ENCODE results near the gene SNRNP200. TPM values are rescaled to one million over a fixed set of nuclear protein-coding genes. Genes with fewer than 3 reads are reported as not detected.

The SNRNP200 gene
- total and polyA plus RNA-seq, 2 donors from 2014 or later: 46.7 to 118 TPM

DNA sequence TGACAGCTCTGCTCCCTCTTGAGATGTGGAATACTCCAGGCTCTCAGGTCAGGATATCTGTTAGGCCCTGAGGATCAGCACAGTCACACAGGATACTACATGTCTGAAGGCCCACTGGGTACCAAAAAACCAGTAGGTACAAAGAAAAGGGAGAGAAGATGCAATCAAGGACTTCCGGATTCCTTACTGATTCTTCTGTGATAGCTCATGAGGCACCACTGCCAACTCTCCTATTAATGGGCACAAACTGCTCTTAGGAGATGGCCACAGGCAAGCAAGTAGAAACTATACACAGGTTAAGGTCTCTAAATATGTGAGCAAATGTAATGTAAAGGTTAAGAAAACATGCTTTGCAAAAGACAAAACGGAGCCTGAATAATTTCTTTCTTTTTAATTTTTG, 43.0 kb downstream of the SNRNP200 start:
- Histone ChIP-seq H3K9ac (ENCODE audit: low read length in 3 of 3) (no peak overlapping the region), H3K36me3 (ENCODE audit: control insufficient read depth in 2 of 3, insufficient read depth in 3 of 3, low read length in 3 of 3) (peaks cover 0 to 7% (median 4%) of the 10 kb centered on the region in 3 donors), H3K9me3 (ENCODE audit: control insufficient read depth in 2 of 3, insufficient read depth in 1 of 3, low read length in 3 of 3) (no peaks in the 10 kb centered on the region), H3K27ac (ENCODE audit: low read depth in 2 of 2, low read length in 2 of 2) (peak overlapping the region in 1 of 2 donors; percentile 23), H3K4me3 (ENCODE audit: low read length in 3 of 3) (no peak overlapping the region), H3K27me3 (ENCODE audit: control insufficient read depth, insufficient read depth, low read length) (no peaks in the 10 kb centered on the region), H3K4me1 (ENCODE audit: control insufficient read depth in 2 of 3, insufficient read depth in 2 of 3, low read depth in 1 of 3, low read length in 3 of 3) (peaks cover 8 to 64% (median 62%) of the 10 kb centered on the region in 3 donors)
- FAIRE-seq: no peak
- TF ChIP-seq, protein P1, sequence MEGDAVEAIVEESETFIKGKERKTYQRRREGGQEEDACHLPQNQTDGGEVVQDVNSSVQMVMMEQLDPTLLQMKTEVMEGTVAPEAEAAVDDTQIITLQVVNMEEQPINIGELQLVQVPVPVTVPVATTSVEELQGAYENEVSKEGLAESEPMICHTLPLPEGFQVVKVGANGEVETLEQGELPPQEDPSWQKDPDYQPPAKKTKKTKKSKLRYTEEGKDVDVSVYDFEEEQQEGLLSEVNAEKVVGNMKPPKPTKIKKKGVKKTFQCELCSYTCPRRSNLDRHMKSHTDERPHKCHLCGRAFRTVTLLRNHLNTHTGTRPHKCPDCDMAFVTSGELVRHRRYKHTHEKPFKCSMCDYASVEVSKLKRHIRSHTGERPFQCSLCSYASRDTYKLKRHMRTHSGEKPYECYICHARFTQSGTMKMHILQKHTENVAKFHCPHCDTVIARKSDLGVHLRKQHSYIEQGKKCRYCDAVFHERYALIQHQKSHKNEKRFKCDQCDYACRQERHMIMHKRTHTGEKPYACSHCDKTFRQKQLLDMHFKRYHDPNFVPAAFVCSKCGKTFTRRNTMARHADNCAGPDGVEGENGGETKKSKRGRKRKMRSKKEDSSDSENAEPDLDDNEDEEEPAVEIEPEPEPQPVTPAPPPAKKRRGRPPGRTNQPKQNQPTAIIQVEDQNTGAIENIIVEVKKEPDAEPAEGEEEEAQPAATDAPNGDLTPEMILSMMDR (IDR thresholded peaks at IDR 0.05; ENCODE audit: borderline replicate concordance, extremely low read depth, insufficient read depth): no peak
- DNase-seq: no peak
- intact Hi-C loops (cut with DNase I): no loop called here

DNA sequence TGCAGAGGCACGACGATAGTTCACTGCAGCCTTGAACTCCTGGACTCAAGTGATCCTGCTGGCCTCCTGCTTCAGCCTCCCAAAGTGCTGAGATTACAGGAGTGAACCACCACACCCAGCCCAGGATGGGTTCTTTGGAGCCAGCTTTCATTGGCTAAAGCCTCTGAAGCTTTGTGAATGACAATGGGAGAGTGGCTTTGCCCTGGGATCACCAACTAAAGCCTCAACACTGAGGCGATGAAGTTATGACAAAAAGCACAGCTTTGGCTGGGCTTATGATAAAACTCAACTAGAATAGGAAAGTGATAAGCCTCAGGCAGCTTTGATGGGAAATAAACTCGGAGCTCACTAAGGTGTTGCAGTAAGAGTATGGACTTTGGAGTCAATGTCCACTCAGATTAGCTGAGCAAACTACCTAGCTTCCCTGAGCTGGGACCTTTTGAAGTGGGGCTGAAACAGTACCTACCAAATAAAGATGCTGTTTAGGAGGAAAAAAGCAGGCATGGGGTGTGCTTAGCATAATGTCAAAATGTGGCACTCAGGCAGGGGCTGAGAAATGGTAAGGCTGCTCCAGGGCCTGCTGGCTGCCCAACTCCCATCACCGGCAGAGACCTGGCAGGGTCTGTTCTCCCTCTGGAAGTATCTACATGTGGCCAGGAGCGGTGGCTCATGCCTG, 43.9 kb downstream of the SNRNP200 start:
- H3K9me3 ChIP-seq (ENCODE audit: control insufficient read depth in 2 of 3, insufficient read depth in 1 of 3, low read length in 3 of 3): no peaks in the 10 kb centered on the region
- H3K27ac ChIP-seq (ENCODE audit: low read depth in 2 of 2, low read length in 2 of 2): peak overlapping the region; percentile 90 to 93
- intact Hi-C loops (cut with DNase I): no loop called here
- peaks cover 8 to 59% (median 58%) of the 10 kb centered on the region in 3 donors for H3K4me1 ChIP-seq (ENCODE audit: control insufficient read depth in 2 of 3, insufficient read depth in 2 of 3, low read depth in 1 of 3, low read length in 3 of 3)
- peak in 1 of 5 donors; percentile 41 for DNase-seq
- TF ChIP-seq, protein P1 (IDR thresholded peaks at IDR 0.05; ENCODE audit: borderline replicate concordance, extremely low read depth, insufficient read depth): no peak
- no peak for FAIRE-seq
- H3K9ac ChIP-seq (ENCODE audit: low read length in 3 of 3): peak overlapping the region in 2 of 3 donors; percentile 38 to 70
- peaks cover 0 to 7% (median 4%) of the 10 kb centered on the region in 3 donors for H3K36me3 ChIP-seq (ENCODE audit: control insufficient read depth in 2 of 3, insufficient read depth in 3 of 3, low read length in 3 of 3)
- H3K4me3 ChIP-seq (ENCODE audit: low read length in 3 of 3): no peak overlapping the region
- H3K27me3 ChIP-seq (ENCODE audit: control insufficient read depth, insufficient read depth, low read length): no peaks in the 10 kb centered on the region

DNA sequence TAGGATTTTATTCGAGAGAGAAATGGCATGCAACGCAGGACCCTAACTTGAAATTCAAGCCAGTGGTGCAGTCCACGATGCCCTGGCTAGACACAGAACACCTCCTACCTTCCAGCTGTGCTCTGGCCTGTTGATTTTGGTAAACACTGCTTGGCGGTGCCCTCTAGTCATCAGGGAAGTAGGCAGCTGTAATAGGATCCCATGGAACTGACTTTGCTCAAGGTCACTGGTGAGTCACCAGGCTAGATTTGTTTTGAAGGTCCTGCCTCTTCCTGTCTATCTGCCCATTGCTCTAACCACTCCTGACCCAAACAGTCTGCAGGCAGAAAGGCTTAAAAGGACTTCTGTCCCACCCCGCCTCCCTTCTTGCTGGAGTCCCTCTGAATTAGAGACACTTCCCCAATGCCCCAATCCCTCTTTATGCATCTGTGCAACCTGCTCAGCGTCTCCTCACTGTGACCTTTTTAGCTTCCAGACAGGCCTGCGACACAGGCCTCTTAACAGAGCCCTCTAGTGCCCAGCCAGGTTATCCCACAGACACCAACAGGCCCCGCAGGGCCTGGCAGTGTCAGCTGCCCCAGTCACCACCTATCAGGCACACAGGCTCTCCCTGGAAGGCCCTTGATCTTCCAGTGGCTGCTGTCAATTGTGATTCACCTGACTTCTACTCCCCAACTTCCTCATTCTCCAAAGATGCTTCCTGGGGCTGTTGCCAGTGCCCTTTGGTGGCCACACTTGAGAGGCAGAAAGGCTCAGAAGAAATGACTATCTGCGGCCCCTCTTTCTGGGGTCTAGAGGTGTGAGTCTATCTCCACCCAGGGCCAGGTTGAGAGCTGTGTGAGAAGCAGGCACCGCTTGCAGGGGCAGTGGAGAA, 44.7 kb downstream of the SNRNP200 start:
- DNase-seq: peak in 4 of 5 donors; percentile 66 to 90 (median 82)
- peaks cover 0 to 7% (median 6%) of the 10 kb centered on the region in 3 donors for H3K36me3 ChIP-seq (ENCODE audit: control insufficient read depth in 2 of 3, insufficient read depth in 3 of 3, low read length in 3 of 3)

More for the DNA sequence above, 44.7 kb downstream of the SNRNP200 start:
- H3K27ac ChIP-seq (ENCODE audit: low read depth in 2 of 2, low read length in 2 of 2): peak overlapping the region; percentile 90 to 93
- H3K9me3 ChIP-seq (ENCODE audit: control insufficient read depth in 2 of 3, insufficient read depth in 1 of 3, low read length in 3 of 3): no peaks in the 10 kb centered on the region
- H3K4me1 ChIP-seq (ENCODE audit: control insufficient read depth in 2 of 3, insufficient read depth in 2 of 3, low read depth in 1 of 3, low read length in 3 of 3): peaks cover 8 to 59% (median 57%) of the 10 kb centered on the region in 3 donors
- peak overlapping the region in 2 of 3 donors; percentile 3 to 21 for H3K4me3 ChIP-seq (ENCODE audit: low read length in 3 of 3)
- FAIRE-seq: no peak
- intact Hi-C loops (cut with DNase I): no loop called here
- TF ChIP-seq, protein P1 (IDR thresholded peaks at IDR 0.05; ENCODE audit: borderline replicate concordance, extremely low read depth, insufficient read depth): no peak
- no peaks in the 10 kb centered on the region for H3K27me3 ChIP-seq (ENCODE audit: control insufficient read depth, insufficient read depth, low read length)
- H3K9ac ChIP-seq (ENCODE audit: low read length in 3 of 3): peak overlapping the region in 2 of 3 donors; percentile 29 to 70

Data from kidney (tissue), 14 donors.